ENCODE results near the gene DNAJB8.

DNA sequence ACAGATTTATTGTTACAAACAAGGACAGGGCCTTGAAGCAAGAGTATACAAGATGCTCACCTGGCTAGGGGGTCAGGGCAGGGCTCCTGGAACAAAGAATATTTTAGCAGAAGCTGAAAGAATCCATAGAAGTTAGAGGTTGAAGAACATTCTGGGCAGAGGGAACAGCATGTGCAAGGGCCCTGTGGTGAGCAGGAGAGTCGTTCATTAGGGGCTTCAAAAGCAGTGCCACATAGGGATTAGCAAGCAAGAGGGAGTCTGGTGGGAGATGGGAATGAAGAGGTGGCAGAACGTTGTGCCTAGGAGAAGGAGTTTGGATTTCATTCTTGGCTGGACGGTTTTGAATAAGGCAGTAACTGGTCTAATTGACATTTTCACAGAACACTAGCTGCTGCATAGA, 22.9 kb downstream of the DNAJB8 start:
- no peak for TF ChIP-seq POLR2A (IDR thresholded peaks at IDR 0.05)
- TF ChIP-seq, protein P1, sequence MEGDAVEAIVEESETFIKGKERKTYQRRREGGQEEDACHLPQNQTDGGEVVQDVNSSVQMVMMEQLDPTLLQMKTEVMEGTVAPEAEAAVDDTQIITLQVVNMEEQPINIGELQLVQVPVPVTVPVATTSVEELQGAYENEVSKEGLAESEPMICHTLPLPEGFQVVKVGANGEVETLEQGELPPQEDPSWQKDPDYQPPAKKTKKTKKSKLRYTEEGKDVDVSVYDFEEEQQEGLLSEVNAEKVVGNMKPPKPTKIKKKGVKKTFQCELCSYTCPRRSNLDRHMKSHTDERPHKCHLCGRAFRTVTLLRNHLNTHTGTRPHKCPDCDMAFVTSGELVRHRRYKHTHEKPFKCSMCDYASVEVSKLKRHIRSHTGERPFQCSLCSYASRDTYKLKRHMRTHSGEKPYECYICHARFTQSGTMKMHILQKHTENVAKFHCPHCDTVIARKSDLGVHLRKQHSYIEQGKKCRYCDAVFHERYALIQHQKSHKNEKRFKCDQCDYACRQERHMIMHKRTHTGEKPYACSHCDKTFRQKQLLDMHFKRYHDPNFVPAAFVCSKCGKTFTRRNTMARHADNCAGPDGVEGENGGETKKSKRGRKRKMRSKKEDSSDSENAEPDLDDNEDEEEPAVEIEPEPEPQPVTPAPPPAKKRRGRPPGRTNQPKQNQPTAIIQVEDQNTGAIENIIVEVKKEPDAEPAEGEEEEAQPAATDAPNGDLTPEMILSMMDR (IDR thresholded peaks at IDR 0.05): no peak
